Right atrium auricular region (tissue), 2 donors: ENCODE measurements around the gene FOXP1. TPM values are rescaled to one million over a fixed set of nuclear protein-coding genes. Genes with fewer than 3 reads are reported as not detected.

Source experiments
- DNase-seq: peaks from one replicate; pipeline ENCODE4 v3.0.0-alpha.2; 2019; ENCODE audit warnings: low spot score
- H3K27ac ChIP-seq, 2 donors: fragments of 200-600 bp; sonication (generic); 1 replicate in 1 of 2; 2 replicates in 1 of 2; pipeline ENCODE4 v1.5.1; 2016 to 2019
- H3K27me3 ChIP-seq, 2 donors: fragments of 200-600 bp; sonication (generic); one replicate each; pipeline versions ENCODE4 v1.5.1 to v1.6.0; 2017 to 2019
- H3K36me3 ChIP-seq: fragments of 200-600 bp; sonication (generic); one replicate; pipeline ENCODE4 v1.5.1; 2016
- H3K4me1 ChIP-seq, 2 donors: fragments of 200-600 bp; sonication (generic); one replicate each; pipeline versions ENCODE4 v1.5.1 to v1.6.0; 2017 to 2019
- H3K4me3 ChIP-seq, 2 donors: fragments of 200-600 bp; sonication (generic); 1 replicate in 1 of 2; 2 replicates in 1 of 2; pipeline ENCODE4 v1.5.1; 2017 to 2019; ENCODE audit warnings: mild to moderate bottlenecking in 1 of 2, moderate library complexity in 1 of 2
- H3K9me3 ChIP-seq, 2 donors: fragments of 200-600 bp; sonication (generic); one replicate each; pipeline ENCODE4 v1.5.1; 2019
- CTCF ChIP-seq, 2 donors: fragments of 200-600 bp; sonication (generic); IDR thresholded peaks; one replicate each; pipeline ENCODE4 v1.5.1; 2019; ENCODE audit warnings: antibody characterized with exemption in 2 of 2
- total RNA-seq, 2 donors: library from RNA; depleted of rRNA; stranded (reverse); fragments of >200 nt; gene quantifications; one replicate each; pipeline ENCODE4 v1.1.0, GENCODE V29; 2016

The FOXP1 gene
- total RNA-seq, 2 donors from 2014 or later = 39.2 to 59.0 TPM

- H3K27ac ChIP-seq = no peak overlapping the region
- no peaks in the 10 kb centered on the region for H3K4me1 ChIP-seq
- H3K36me3 ChIP-seq = no peaks in the 10 kb centered on the region
- TF ChIP-seq CTCF (IDR thresholded peaks at IDR 0.05) = no peak
- no peak for DNase-seq
- H3K9me3 ChIP-seq = no peaks in the 10 kb centered on the region
- H3K27me3 ChIP-seq = no peaks in the 10 kb centered on the region
- no peak overlapping the region for H3K4me3 ChIP-seq
Observed at GRCh38 chr3:71621825-71622537, 38.5 kb upstream of the FOXP1 start.

- Histone ChIP-seq H3K9me3 (no peaks in the 10 kb centered on the region), H3K4me3 (no peak overlapping the region), H3K36me3 (no peaks in the 10 kb centered on the region), H3K27me3 (no peaks in the 10 kb centered on the region), H3K4me1 (no peaks in the 10 kb centered on the region), H3K27ac (no peak overlapping the region)
- TF ChIP-seq CTCF (IDR thresholded peaks at IDR 0.05) = no peak
- no peak for DNase-seq
Observed at GRCh38 chr3:71618538-71618937, 35.0 kb upstream of the FOXP1 start.

- Histone ChIP-seq H3K4me1 (no peaks in the 10 kb centered on the region), H3K9me3 (no peaks in the 10 kb centered on the region), H3K27me3 (no peaks in the 10 kb centered on the region), H3K36me3 (no peaks in the 10 kb centered on the region), H3K27ac (no peak overlapping the region), H3K4me3 (no peak overlapping the region)
- DNase-seq = no peak
- no peak for TF ChIP-seq CTCF (IDR thresholded peaks at IDR 0.05)
Observed at GRCh38 chr3:71616571-71617021, 33.1 kb upstream of the FOXP1 start.

GRCh38 chr3:71614869-71615268 lies 31.3 kb upstream of the FOXP1 start:
- no peaks in the 10 kb centered on the region for H3K9me3 ChIP-seq
- TF ChIP-seq CTCF (IDR thresholded peaks at IDR 0.05) = no peak
- no peak overlapping the region for H3K27ac ChIP-seq
- no peaks in the 10 kb centered on the region for H3K27me3 ChIP-seq
- no peak for DNase-seq
- no peaks in the 10 kb centered on the region for H3K4me1 ChIP-seq
- H3K4me3 ChIP-seq = no peak overlapping the region
- H3K36me3 ChIP-seq = no peaks in the 10 kb centered on the region

GRCh38 chr3:71614426-71614825 lies 30.9 kb upstream of the FOXP1 start:
- Histone ChIP-seq H3K9me3 (no peaks in the 10 kb centered on the region), H3K27ac (no peak overlapping the region), H3K36me3 (no peaks in the 10 kb centered on the region), H3K4me1 (no peaks in the 10 kb centered on the region), H3K27me3 (no peaks in the 10 kb centered on the region), H3K4me3 (no peak overlapping the region)
- no peak for DNase-seq
- no peak for TF ChIP-seq CTCF (IDR thresholded peaks at IDR 0.05)

- no peaks in the 10 kb centered on the region for H3K27me3 ChIP-seq
- no peaks in the 10 kb centered on the region for H3K36me3 ChIP-seq
- peaks cover 0 to 13% of the 10 kb centered on the region in 2 donors for H3K9me3 ChIP-seq
- DNase-seq = no peak
- no peak overlapping the region for H3K4me3 ChIP-seq
- no peak overlapping the region for H3K27ac ChIP-seq
- no peaks in the 10 kb centered on the region for H3K4me1 ChIP-seq
- no peak for TF ChIP-seq CTCF (IDR thresholded peaks at IDR 0.05)
Observed at GRCh38 chr3:71611099-71611498, 27.6 kb upstream of the FOXP1 start.
